ENCODE data around the gene ESRP2. TPM values are rescaled to one million over a fixed set of nuclear protein-coding genes. Genes with fewer than 3 reads are reported as not detected.

The ESRP2 gene
- total RNA-seq, 2 donors from 2014 or later, result 0.31 to 0.63 TPM

DNA sequence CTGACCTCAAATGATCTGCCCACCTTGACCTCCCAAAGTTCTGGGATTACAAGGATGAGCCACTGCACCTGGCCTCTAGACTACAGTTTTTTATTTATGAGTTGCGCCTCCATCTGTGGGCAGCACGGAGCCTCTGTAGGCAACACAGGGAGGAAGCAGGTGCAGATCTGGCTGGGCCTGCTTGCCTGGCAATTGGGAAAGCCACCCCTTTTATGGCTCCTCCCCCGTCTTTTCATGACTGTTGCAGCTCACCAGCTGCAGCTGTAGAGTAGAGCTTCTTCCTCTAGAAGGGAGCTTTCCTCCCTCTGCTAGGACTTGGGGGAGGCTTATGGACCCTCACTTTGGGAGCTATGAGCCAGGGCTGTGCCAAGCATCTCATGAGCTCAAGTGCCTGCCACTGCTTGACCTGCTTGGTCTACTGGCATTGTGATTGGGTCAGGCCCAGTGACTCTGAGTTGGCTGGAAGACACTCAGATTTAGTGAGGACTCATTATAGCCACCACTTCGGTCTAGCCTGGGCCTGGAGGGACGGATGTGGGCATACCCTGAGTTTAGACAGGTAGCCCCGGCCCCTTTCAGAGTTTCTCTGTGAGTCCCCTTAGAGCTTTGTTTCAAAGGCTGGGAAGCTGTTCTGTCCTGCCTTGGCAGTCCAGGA is 21.5 kb upstream of the ESRP2 start:
- peaks cover 22% of the 10 kb centered on the region for H3K4me1 Mint-ChIP-seq (ENCODE audit: low read depth)
- H3K9me3 Mint-ChIP-seq, result no peaks in the 10 kb centered on the region
- ATAC-seq (replicated peaks in 1 of 2), result no peak
- no peak for DNase-seq
- H3K36me3 Mint-ChIP-seq (ENCODE audit: insufficient read depth in 2 of 2), result no peaks in the 10 kb centered on the region
- no peak overlapping the region for H3K27ac Mint-ChIP-seq
- no peaks in the 10 kb centered on the region for H3K27me3 Mint-ChIP-seq (ENCODE audit: low read depth)
- no peak overlapping the region for H3K4me3 Mint-ChIP-seq

DNA sequence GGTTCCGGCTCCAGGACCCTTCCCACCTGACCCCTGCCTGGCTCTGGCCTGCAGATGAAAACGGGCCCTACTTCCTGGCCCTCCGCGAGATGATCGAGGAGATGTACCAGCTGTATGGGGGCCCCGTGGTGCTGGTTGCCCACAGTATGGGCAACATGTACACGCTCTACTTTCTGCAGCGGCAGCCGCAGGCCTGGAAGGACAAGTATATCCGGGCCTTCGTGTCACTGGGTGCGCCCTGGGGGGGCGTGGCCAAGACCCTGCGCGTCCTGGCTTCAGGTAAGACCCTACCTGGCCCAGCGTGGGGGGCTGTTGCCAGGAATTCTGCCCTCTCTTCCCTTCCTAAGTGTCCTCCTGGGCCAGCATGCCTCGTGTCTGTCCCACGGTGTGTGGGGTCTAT is 19.8 kb upstream of the ESRP2 start:
- Mint-ChIP-seq H3K27me3 (ENCODE audit: low read depth) (no peaks in the 10 kb centered on the region), H3K4me3 (no peak overlapping the region), H3K9me3 (no peaks in the 10 kb centered on the region), H3K27ac (no peak overlapping the region), H3K4me1 (ENCODE audit: low read depth) (peaks cover 9% of the 10 kb centered on the region), H3K36me3 (ENCODE audit: insufficient read depth in 2 of 2) (peaks cover 3 to 5% of the 10 kb centered on the region in 2 donors)
- DNase-seq (no peak), ATAC-seq (replicated peaks in 1 of 2) (no peak)

GRCh38 chr16:68253721-68254120 is 17.8 kb upstream of the ESRP2 start:
- Mint-ChIP-seq H3K36me3 (ENCODE audit: insufficient read depth in 2 of 2) (peaks cover 4 to 7% of the 10 kb centered on the region in 2 donors), H3K4me1 (ENCODE audit: low read depth) (peaks cover 9% of the 10 kb centered on the region), H3K9me3 (no peaks in the 10 kb centered on the region), H3K27me3 (ENCODE audit: low read depth) (no peaks in the 10 kb centered on the region), H3K4me3 (no peak overlapping the region), H3K27ac (no peak overlapping the region)
- DNase-seq, result no peak
- no peak for ATAC-seq (replicated peaks in 1 of 2)

GRCh38 chr16:68252383-68252782 is 16.5 kb upstream of the ESRP2 start:
- no peak overlapping the region for H3K27ac Mint-ChIP-seq
- H3K4me1 Mint-ChIP-seq (ENCODE audit: low read depth), result peaks cover 2% of the 10 kb centered on the region
- H3K27me3 Mint-ChIP-seq (ENCODE audit: low read depth), result no peaks in the 10 kb centered on the region
- ATAC-seq (replicated peaks in 1 of 2) (no peak), DNase-seq (no peak)
- no peaks in the 10 kb centered on the region for H3K9me3 Mint-ChIP-seq
- H3K4me3 Mint-ChIP-seq, result no peak overlapping the region
- peaks cover 4 to 7% of the 10 kb centered on the region in 2 donors for H3K36me3 Mint-ChIP-seq (ENCODE audit: insufficient read depth in 2 of 2)

DNA sequence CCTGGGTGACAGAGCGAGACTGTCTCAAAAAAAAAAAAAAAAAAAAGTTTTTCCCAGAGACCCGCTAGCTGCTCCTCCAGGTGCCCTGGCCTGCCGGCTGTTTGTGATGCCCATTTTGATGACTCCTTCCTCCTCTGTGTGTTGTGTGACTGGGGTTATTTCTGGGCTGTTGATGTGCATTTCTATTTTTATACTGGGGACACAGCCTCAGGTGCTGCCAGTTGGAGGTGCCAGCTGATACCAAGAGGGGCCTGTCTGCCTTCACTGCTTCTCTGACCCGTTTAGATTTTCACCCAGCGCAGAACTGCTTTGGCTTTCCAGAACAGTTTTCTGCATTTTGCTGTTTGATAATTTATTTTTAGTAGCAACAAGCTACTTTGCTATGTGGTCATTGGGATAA is 15.9 kb upstream of the ESRP2 start:
- peaks cover 4 to 7% of the 10 kb centered on the region in 2 donors for H3K36me3 Mint-ChIP-seq (ENCODE audit: insufficient read depth in 2 of 2)
- no peak overlapping the region for H3K4me3 Mint-ChIP-seq
- no peaks in the 10 kb centered on the region for H3K27me3 Mint-ChIP-seq (ENCODE audit: low read depth)
- ATAC-seq (replicated peaks in 1 of 2) (no peak), DNase-seq (no peak)
- H3K27ac Mint-ChIP-seq, result no peak overlapping the region
- no peaks in the 10 kb centered on the region for H3K9me3 Mint-ChIP-seq
- peaks cover under 1% of the 10 kb centered on the region for H3K4me1 Mint-ChIP-seq (ENCODE audit: low read depth)

- H3K4me3 Mint-ChIP-seq, result no peak overlapping the region
- no peaks in the 10 kb centered on the region for H3K27me3 Mint-ChIP-seq (ENCODE audit: low read depth)
- H3K9me3 Mint-ChIP-seq, result no peaks in the 10 kb centered on the region
- DNase-seq (no peak), ATAC-seq (replicated peaks in 1 of 2) (no peak)
- no peak overlapping the region for H3K27ac Mint-ChIP-seq
- peaks cover 4 to 7% of the 10 kb centered on the region in 2 donors for H3K36me3 Mint-ChIP-seq (ENCODE audit: insufficient read depth in 2 of 2)
- H3K4me1 Mint-ChIP-seq (ENCODE audit: low read depth), result peaks cover 9% of the 10 kb centered on the region
These were observed 15.0 kb upstream of the ESRP2 start for GRCh38 chr16:68250951-68251350.

- H3K36me3 Mint-ChIP-seq (ENCODE audit: insufficient read depth in 2 of 2), result peaks cover 4 to 9% of the 10 kb centered on the region in 2 donors
- H3K4me3 Mint-ChIP-seq, result no peak overlapping the region
- H3K9me3 Mint-ChIP-seq, result no peaks in the 10 kb centered on the region
- ATAC-seq (replicated peaks in 1 of 2) (no peak), DNase-seq (no peak)
- no peaks in the 10 kb centered on the region for H3K27me3 Mint-ChIP-seq (ENCODE audit: low read depth)
- peaks cover 18% of the 10 kb centered on the region for H3K4me1 Mint-ChIP-seq (ENCODE audit: low read depth)
- H3K27ac Mint-ChIP-seq, result peak overlapping the region; percentile 17
These were observed 13.4 kb upstream of the ESRP2 start for GRCh38 chr16:68249371-68249770.

GRCh38 chr16:68247932-68248331 is 12.0 kb upstream of the ESRP2 start:
- H3K27me3 Mint-ChIP-seq (ENCODE audit: low read depth), result no peaks in the 10 kb centered on the region
- peaks cover 4 to 9% of the 10 kb centered on the region in 2 donors for H3K36me3 Mint-ChIP-seq (ENCODE audit: insufficient read depth in 2 of 2)
- H3K4me1 Mint-ChIP-seq (ENCODE audit: low read depth), result peaks cover 28% of the 10 kb centered on the region
- ATAC-seq (replicated peaks in 1 of 2) (no peak), DNase-seq (no peak)
- H3K9me3 Mint-ChIP-seq, result no peaks in the 10 kb centered on the region
- H3K4me3 Mint-ChIP-seq, result no peak overlapping the region
- H3K27ac Mint-ChIP-seq, result no peak overlapping the region

DNA sequence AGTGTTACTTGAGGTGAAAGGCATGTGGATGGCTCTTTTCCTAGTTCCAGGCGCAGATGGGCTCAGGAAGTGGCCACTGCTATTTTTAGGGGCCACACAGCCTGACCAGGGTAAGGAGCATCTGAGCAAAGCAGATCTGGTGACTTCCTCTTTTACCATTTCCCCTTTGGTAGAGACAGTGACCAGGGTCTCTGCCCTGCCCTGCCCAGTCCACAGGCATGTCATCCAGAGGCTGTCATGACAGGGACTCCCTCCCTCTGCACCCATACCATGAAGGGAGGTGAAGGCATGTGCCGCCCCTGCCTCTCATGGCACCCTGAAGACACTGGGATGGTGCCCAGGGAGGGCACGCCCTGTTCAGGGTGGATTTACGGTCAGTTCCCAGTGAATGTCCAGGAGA is 11.5 kb upstream of the ESRP2 start:
- peaks cover 28% of the 10 kb centered on the region for H3K4me1 Mint-ChIP-seq (ENCODE audit: low read depth)
- H3K27me3 Mint-ChIP-seq (ENCODE audit: low read depth), result no peaks in the 10 kb centered on the region
- DNase-seq (no peak), ATAC-seq (replicated peaks in 1 of 2) (no peak)
- no peak overlapping the region for H3K4me3 Mint-ChIP-seq
- peaks cover 4 to 9% of the 10 kb centered on the region in 2 donors for H3K36me3 Mint-ChIP-seq (ENCODE audit: insufficient read depth in 2 of 2)
- H3K27ac Mint-ChIP-seq, result no peak overlapping the region
- H3K9me3 Mint-ChIP-seq, result no peaks in the 10 kb centered on the region

DNA sequence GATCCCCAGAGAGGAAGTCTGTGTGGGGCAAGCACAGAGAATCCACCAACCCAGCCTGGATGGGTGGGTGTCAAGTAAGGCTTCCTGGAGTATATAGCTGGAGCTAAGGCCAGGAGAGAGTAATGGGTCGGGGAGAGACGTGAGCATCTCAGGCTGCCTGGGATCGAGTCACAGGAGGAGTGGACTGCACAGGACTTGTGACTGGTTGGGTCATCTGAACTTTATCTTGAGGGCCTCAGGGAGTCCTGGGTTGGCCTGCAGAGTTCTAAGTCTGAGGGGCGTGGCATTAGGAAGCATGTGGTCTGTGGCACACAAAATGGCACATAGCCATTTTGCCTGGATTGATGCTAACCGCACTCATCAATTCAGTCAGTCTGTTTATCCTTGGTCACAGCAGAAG is 10.7 kb upstream of the ESRP2 start:
- peaks cover 28% of the 10 kb centered on the region for H3K4me1 Mint-ChIP-seq (ENCODE audit: low read depth)
- H3K9me3 Mint-ChIP-seq, result no peaks in the 10 kb centered on the region
- peaks cover 4 to 6% of the 10 kb centered on the region in 2 donors for H3K36me3 Mint-ChIP-seq (ENCODE audit: insufficient read depth in 2 of 2)
- ATAC-seq (replicated peaks in 1 of 2) (no peak), DNase-seq (no peak)
- no peaks in the 10 kb centered on the region for H3K27me3 Mint-ChIP-seq (ENCODE audit: low read depth)
- H3K27ac Mint-ChIP-seq, result no peak overlapping the region
- peak overlapping the region in 1 of 2 donors; percentile 99 for H3K4me3 Mint-ChIP-seq

GRCh38 chr16:68246121-68246520 is 10.2 kb upstream of the ESRP2 start:
- Mint-ChIP-seq H3K9me3 (no peaks in the 10 kb centered on the region), H3K27ac (no peak overlapping the region), H3K27me3 (ENCODE audit: low read depth) (no peaks in the 10 kb centered on the region), H3K4me3 (peak overlapping the region; percentile 99), H3K36me3 (ENCODE audit: insufficient read depth in 2 of 2) (peaks cover 4 to 6% of the 10 kb centered on the region in 2 donors), H3K4me1 (ENCODE audit: low read depth) (peaks cover 28% of the 10 kb centered on the region)
- DNase-seq, result no peak
- ATAC-seq (replicated peaks in 1 of 2), result no peak

- peak; percentile 96 to 97 for DNase-seq
- Mint-ChIP-seq H3K27ac (peak within 1 kb of the TSS; percentile 77), H3K4me1 (ENCODE audit: low read depth) (peaks cover 28% of the 10 kb centered on the region), H3K4me3 (peak within 1 kb of the TSS; percentile 99), H3K36me3 (ENCODE audit: insufficient read depth in 2 of 2) (peaks cover 1 to 3% of the 10 kb centered on the region in 2 donors), H3K9me3 (no peaks in the 10 kb centered on the region), H3K27me3 (ENCODE audit: low read depth) (no peaks in the 10 kb centered on the region)
- ATAC-seq (replicated peaks in 1 of 2), result peak; percentile 96
These were observed 9.3 kb upstream of the ESRP2 start, which contains the start of gene PLA2G15 for GRCh38 chr16:68244903-68245853. PLA2G15 (plus strand) TSS chr16:68245373; CDS start chr16:68245427, 54 bp downstream.

- ATAC-seq (replicated peaks in 1 of 2) (peak; percentile 1 to 2), DNase-seq (no peak)
- peak overlapping the region; percentile 99 for H3K4me3 Mint-ChIP-seq
- peaks cover 33% of the 10 kb centered on the region for H3K4me1 Mint-ChIP-seq (ENCODE audit: low read depth)
- no peaks in the 10 kb centered on the region for H3K9me3 Mint-ChIP-seq
- peaks cover 0 to 2% of the 10 kb centered on the region in 2 donors for H3K36me3 Mint-ChIP-seq (ENCODE audit: insufficient read depth in 2 of 2)
- no peaks in the 10 kb centered on the region for H3K27me3 Mint-ChIP-seq (ENCODE audit: low read depth)
- H3K27ac Mint-ChIP-seq, result peak overlapping the region; percentile 77
These were observed 8.6 kb upstream of the ESRP2 start for GRCh38 chr16:68244481-68244902.

Measured in activated T-cell treated with anti-CD3 and anti-CD28 coated beads, Interleukin-2, amount 50 U/mL, for 72 hours (primary cell).